ENCODE data around the gene TMEM80. TPM values are rescaled to one million over a fixed set of nuclear protein-coding genes. Genes with fewer than 3 reads are reported as not detected.
A peak's percentile ranks its signal among the peaks of the same experiment; 100 is the strongest.

Gene TMEM80
- total RNA-seq, 1 donor from 2014 or later, result 16.9 TPM

- TF ChIP-seq, protein P1, sequence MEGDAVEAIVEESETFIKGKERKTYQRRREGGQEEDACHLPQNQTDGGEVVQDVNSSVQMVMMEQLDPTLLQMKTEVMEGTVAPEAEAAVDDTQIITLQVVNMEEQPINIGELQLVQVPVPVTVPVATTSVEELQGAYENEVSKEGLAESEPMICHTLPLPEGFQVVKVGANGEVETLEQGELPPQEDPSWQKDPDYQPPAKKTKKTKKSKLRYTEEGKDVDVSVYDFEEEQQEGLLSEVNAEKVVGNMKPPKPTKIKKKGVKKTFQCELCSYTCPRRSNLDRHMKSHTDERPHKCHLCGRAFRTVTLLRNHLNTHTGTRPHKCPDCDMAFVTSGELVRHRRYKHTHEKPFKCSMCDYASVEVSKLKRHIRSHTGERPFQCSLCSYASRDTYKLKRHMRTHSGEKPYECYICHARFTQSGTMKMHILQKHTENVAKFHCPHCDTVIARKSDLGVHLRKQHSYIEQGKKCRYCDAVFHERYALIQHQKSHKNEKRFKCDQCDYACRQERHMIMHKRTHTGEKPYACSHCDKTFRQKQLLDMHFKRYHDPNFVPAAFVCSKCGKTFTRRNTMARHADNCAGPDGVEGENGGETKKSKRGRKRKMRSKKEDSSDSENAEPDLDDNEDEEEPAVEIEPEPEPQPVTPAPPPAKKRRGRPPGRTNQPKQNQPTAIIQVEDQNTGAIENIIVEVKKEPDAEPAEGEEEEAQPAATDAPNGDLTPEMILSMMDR (IDR thresholded peaks at IDR 0.05), result no peak
- H3K4me3 Mint-ChIP-seq (ENCODE audit: unreplicated experiment), result peak overlapping the region; percentile 49
- DNase-seq (ENCODE audit: low spot score), result no peak
Measured at GRCh38 chr11:749731-750130, 54.1 kb downstream of the TMEM80 start.

More at GRCh38 chr11:749731-750130, 54.1 kb downstream of the TMEM80 start:
- Mint-ChIP-seq H3K27me3 (ENCODE audit: low read depth) (no peaks in the 10 kb centered on the region), H3K4me1 (ENCODE audit: low read depth) (peaks cover 27% of the 10 kb centered on the region), H3K27ac (ENCODE audit: unreplicated experiment) (peak overlapping the region; percentile 63), H3K36me3 (ENCODE audit: low read depth) (no peaks in the 10 kb centered on the region), H3K9me3 (ENCODE audit: low read depth) (no peaks in the 10 kb centered on the region)

Other genes with a start within 250 kb of the TMEM80 start
- 30.0 to 32.5 TPM (median 32.0 TPM) in 3 replicates for gene PTDSS2, start 245.5 kb upstream of the TMEM80 start, total RNA-seq
- 146 to 166 TPM (median 161 TPM) in 3 replicates for gene RNH1, start 188.6 kb upstream of the TMEM80 start, total RNA-seq
- 65.1 to 77.7 TPM (median 68.0 TPM) in 3 replicates for gene HRAS, start 160.2 kb upstream of the TMEM80 start, total RNA-seq
- gene LRRC56, start 158.3 kb upstream of the TMEM80 start, total RNA-seq, result 2.6 to 2.9 TPM (median 2.7 TPM) in 3 replicates
- gene LMNTD2, start 135.1 kb upstream of the TMEM80 start, total RNA-seq, result 3.8 to 6.1 TPM (median 5.5 TPM) in 3 replicates
- gene RASSF7, start 134.8 kb upstream of the TMEM80 start, total RNA-seq, result 20.0 to 31.3 TPM (median 28.7 TPM) in 3 replicates
- gene PHRF1, start 119.3 kb upstream of the TMEM80 start, total RNA-seq, result 24.6 to 34.1 TPM (median 25.9 TPM) in 3 replicates
- gene IRF7, start 79.9 kb upstream of the TMEM80 start, total RNA-seq, result 6.5 to 11.4 TPM (median 7.7 TPM) in 3 replicates
- gene CDHR5, start 70.9 kb upstream of the TMEM80 start, total RNA-seq, result not detected in 3 replicates
- gene SCT, start 68.6 kb upstream of the TMEM80 start, total RNA-seq, result 0.72 TPM in 1 of 3 replicates, not detected in the others
- 0.55 to 1.7 TPM (median 1.00 TPM) in 3 replicates for gene DRD4, start 58.5 kb upstream of the TMEM80 start, total RNA-seq
- 67.6 to 70.4 TPM (median 67.9 TPM) in 3 replicates for gene DEAF1, start 594 bp upstream of the TMEM80 start, total RNA-seq
- gene EPS8L2, start 10.4 kb downstream of the TMEM80 start, total RNA-seq, result 17.2 to 51.6 TPM (median 45.7 TPM) in 3 replicates
- 128 to 227 TPM (median 151 TPM) in 3 replicates for gene TALDO1, start 51.6 kb downstream of the TMEM80 start, total RNA-seq
- gene GATD1, start 81.7 kb downstream of the TMEM80 start, total RNA-seq, result 47.2 to 55.0 TPM (median 52.3 TPM) in 3 replicates
- 0.20 to 0.67 TPM (median 0.41 TPM) in 3 replicates for gene CEND1, start 94.3 kb downstream of the TMEM80 start, total RNA-seq
- 15.6 to 24.4 TPM (median 16.0 TPM) in 3 replicates for gene SLC25A22, start 102.5 kb downstream of the TMEM80 start, total RNA-seq
- gene PIDD1, start 109.4 kb downstream of the TMEM80 start, total RNA-seq, result 12.5 to 14.9 TPM (median 12.8 TPM) in 3 replicates
- gene RPLP2, start 114.2 kb downstream of the TMEM80 start, total RNA-seq, result 1,144 to 1,291 TPM (median 1,171 TPM) in 3 replicates
- 56.0 to 59.1 TPM (median 56.0 TPM) in 3 replicates for gene PNPLA2, start 123.1 kb downstream of the TMEM80 start, total RNA-seq
- gene CRACR2B, start 132.1 kb downstream of the TMEM80 start, total RNA-seq, result 0.57 to 5.0 TPM (median 1.4 TPM) in 3 replicates
- 460 to 558 TPM (median 549 TPM) in 3 replicates for gene CD151, start 137.1 kb downstream of the TMEM80 start, total RNA-seq
- gene POLR2L, start 146.7 kb downstream of the TMEM80 start, total RNA-seq, result 139 to 173 TPM (median 142 TPM) in 3 replicates
- 62.3 to 115 TPM (median 69.2 TPM) in 3 replicates for gene TSPAN4, start 147.0 kb downstream of the TMEM80 start, total RNA-seq
- gene CHID1, start 215.0 kb downstream of the TMEM80 start, total RNA-seq, result 87.6 to 115 TPM (median 90.3 TPM) in 3 replicates
- gene AP2A2, start 230.1 kb downstream of the TMEM80 start, total RNA-seq, result 62.0 to 72.0 TPM (median 69.7 TPM) in 3 replicates

Data from chondrocyte (in vitro differentiated cells).